GM19463 (cell line): ENCODE data around the gene PTPN20.

Experiments
- ATAC-seq: cut with Tn5 transposase; IDR thresholded peaks from one replicate; pipeline ENCODE4 v1.9.1; 2021; ENCODE audit warnings: mild to moderate bottlenecking, moderate library complexity; ENCODE audit not compliant: unreplicated experiment

PTPN20 gene

GRCh38 chr10:47033541-47034270 is 122.5 kb downstream of the PTPN20 start:
- no peak for ATAC-seq

DNA sequence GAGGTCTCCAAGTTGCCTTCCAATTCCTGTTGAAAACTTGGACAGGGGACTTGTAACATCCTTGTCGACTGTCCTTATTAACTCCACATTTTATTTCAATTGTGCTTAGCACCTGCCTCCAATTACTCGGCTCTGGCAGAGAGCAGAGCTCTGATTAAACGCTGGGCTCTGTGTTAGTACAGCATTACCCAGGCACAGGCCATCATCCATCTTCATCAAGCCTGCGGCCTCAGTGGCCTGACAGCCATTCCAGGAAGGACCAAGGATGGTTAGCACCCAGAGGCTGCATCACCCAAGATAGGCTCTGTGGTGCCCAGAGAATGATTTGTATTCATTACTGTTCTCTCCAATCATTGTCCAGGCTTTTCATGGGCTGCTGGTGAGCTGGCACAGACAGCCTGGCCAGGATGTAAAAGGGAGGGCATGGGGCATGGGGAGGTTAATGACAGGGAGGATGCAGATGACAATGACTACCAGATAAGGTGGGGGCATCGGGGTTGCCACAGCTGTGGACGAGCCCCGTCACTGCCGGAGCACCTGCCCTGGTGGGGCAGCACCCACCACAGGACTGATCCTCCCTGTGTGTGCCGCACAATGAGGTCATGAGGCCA is 123.3 kb downstream of the PTPN20 start:
- no peak for ATAC-seq

DNA sequence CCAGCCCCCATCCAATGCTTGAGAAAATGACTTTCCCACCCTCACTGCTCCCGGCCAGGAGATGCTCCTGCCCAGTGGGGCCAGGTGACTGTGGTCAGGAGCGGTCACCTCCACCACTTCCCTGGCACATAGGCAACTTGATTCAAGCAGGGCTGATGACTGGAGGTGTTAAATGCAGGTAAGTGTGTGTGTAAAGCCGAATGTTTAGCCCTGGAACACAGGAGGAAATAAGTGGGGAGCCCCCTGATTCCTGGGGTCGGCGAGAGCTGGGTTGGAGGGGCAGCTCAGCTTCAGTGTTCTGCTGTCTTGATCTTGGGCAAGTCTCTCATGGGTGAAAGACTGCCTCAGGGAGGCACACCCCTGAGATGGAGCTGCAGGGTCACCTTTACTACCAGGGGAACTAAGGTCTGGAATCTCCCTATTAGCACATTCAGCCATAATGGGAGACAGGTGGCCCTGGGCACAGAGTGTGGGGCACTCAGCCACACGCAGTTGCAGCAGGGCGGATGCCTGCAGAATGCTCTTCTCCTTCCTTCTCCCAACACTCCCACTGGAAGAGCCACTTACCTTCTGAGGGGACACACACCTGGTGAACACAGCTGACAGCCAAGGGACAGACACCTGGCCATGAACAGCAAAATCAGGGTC is 124.1 kb downstream of the PTPN20 start:
- no peak for ATAC-seq

DNA sequence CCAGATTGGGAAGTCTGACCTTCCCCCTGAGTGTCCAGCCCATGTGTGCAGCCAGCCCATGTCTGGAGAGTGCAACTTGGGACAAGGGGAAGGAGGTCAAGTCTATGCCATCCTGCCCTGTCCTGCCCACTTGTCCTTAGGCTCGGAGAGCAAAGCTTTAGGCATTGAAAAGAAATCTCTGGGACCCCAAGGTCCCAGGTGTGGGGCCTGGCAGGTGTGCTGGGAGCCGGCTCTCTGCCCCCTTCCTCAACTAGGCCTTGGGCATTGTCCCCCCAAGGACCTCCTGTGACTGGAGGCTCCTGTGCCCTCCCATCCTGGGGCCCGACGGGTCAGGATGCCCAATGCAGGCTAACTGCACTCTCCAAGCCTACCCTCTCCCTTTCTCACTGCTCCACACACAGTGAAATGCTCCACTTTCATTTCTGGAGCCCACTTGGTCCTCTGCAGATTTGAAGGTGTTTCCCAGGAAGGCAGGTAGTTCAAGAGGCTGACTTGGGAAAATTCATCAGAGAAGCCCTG is 124.7 kb downstream of the PTPN20 start:
- no peak for ATAC-seq

GRCh38 chr10:47036771-47037170 is 125.5 kb downstream of the PTPN20 start:
- no peak for ATAC-seq

DNA sequence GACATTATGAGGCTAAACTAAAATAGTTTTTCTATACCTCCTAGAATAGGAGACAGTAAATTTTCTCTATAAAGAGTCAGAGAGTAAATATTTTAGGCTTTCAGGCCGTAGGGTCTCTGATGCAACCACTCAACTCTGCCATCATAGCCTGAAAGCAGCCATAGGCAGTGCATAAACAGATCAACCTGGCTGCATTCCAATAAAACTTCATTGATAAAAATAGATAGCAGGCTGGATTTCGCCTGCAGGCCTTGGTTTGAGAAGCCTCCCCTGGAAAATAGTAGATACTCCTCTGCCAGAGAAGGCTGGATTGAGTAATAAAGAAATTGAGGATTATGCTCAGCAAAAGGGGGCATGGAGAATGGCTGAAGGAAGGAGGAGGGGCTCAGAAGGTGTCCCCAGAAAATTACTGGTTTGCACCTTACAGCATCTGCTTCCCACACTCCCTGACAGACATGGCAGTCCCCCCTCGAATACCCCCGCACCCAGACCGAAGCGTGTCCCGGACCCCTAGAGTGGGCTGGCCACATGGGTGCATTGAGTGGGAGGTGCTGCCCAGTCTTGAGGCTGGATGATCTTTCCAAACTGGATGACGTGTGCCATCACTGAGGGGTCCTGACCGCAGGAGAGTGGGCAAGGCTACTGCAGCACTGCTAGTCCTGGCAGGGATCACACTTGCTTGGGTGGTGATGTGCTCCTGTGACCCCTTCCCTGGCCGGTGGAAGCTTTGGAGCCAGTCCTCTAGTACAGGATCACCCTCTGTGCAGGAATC is 126.6 kb downstream of the PTPN20 start:
- ATAC-seq: no peak

DNA sequence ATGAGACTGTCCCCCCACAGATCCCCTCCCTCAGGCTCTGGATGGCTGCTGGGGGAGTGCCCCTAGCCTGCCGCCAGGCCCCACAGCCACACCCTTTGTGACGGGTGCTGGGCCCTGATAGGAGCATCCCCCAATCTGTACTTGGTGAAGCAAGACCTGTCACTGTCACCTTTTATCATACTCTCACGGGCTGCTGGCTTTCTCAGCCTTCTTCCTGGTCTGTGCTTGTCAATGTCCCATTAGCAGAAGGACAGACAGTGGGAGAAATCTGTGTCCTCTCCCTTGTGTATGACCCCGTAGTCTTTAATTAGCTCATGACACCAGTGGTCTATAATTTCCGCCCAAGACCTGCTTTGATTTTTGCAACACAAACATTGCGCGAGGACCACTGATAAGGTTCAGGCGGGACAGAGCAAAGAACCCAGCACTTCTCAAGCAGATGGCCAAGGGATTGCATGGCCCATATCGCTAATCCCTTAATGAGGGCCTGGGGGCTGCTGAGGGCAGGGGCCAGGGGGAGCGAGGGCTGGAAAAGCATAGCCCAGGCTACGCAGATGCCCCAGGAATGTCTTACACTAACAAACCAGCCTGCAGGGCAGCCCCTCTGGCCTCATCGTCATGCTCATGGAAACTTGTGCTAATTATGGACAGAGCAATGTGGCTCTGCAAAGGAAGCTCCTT is 127.8 kb downstream of the PTPN20 start:
- no peak for ATAC-seq

- ATAC-seq: no peak
Measured at GRCh38 chr10:47039562-47039913, 128.3 kb downstream of the PTPN20 start.

- ATAC-seq: no peak
Measured at GRCh38 chr10:47040041-47040491, 128.8 kb downstream of the PTPN20 start.

DNA sequence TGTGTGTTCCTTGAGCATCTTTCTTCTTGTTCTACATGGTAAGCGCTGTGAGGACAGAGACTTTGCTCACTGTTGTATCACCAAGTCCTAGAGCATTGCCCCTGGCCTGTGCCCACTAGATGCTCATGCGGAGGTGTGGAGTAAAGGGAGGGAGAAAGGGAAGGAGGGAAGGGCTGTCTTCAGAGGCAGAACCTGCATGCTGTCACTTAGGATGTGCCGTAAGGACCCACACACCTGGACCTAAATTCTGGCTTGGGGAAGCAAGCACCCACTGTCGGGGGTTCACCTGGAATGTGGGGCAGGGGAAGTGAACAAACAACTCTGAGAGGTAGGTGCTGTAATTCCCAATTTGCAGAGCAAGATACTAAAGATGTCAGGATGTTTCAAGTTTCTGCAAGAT is 129.5 kb downstream of the PTPN20 start:
- ATAC-seq: no peak

DNA sequence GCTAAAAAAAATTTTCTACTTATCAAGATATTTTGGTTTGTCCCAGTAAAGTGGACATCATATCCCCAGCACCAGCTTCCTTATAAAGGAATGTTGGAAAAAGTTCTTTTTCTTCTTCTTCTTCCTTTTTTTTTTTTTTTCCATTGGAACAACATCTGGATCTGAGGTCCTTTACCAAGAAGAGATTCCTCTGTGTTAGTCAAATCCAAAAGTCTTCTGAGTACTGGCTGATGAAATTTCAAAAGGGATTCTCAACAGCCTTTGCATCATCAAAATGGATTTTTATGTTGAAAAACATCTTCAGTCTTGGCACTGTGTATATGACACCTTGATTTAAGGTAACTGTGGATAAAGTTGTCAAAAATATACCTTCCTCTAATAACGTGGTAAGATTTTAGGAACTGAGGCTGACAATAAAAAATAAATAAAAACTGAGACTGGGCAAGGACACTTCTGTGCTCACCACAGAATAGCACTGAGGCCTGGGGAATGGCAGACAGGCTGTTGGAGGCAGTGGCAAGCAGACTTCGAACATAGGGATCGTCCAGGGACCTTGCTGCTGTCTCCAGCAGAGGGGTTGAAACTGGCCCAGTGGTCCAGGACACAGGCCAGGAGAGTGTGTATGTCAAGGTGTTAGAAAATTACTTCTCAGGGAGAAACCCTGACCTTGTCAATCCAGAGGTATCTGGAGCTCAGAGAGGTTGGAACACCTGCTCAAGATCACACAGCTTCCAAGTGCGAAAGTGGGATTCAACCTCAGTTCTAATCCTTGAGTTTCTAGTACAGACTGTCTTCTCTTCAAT is 130.4 kb downstream of the PTPN20 start:
- ATAC-seq: no peak

- no peak for ATAC-seq
Measured at GRCh38 chr10:47042199-47042473, 130.9 kb downstream of the PTPN20 start.

DNA sequence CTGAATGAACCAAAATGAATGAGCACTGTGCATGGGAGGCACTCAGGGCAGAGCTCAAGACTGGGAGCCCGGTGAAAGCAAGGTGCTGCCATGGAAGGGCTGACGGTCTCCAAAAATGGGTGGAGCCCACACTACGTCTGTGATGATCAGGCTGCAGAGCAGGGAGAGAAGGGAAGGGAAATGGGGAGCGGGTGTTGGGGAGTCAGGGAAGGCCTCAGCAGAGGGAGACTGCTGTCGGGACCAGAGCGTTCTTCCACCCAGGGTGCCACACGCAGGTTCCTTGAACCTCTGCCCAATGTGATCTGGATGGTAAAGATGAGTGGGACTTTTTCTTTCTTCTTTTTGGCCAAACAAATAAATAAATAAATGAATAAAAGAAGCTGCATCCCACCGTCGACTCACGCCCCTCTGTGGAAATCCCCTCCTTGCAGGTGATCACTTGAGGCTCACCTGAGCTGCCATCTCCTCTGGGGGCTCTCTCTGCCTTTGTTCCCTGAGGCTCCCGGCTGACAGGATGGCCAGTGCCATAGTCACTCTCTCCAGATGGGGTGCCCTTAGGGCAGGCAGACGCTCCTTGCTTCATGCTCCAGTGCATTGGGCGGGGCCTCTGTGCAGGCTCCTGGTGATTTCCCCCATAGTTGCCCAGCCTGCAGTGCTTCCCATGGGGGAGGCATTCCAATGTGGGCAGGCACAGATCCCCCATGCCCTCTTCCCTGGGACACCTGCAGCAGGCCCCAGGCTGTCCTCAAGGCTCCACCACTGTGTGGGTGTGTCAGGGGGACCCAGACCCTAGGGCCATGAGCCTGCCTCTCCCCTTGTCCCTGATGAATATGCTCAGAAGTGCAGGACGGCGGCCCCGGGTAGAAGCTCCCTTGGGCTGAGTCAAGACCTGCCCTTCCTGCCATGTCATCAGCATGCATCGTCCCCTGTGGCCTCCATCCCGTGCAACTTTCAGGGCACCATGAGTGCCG is 131.8 kb downstream of the PTPN20 start:
- no peak for ATAC-seq

DNA sequence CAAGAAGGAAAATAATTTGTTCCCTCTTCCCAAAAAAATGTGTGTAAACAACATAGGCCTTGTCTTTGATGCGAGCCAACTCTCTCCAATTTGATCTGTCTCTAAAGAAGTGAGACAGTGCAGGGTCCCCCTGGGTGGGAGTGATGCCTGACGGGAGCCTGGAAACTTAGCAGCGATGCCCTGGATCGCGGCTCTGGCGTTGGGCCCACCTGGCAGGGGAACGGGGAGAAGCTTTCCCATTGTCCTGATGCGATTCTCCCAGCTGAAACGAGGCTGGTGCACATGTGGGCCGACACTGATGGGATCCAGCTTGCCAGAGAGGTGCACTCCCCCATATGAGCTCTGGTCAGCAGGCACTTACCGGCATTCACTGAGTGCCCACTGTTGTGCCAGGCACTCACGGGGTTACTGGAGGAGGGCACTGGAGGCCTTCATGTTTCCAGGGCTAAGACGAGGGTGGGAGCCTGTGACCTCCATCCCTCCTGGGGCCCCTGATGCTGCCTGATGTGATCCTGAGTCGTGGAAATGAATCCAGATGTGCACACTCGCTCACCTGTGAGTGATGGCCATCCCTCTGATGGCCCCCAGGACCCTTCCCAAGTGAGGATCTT is 132.8 kb downstream of the PTPN20 start:
- ATAC-seq: no peak

- ATAC-seq: no peak
Measured at GRCh38 chr10:47044741-47045140, 133.5 kb downstream of the PTPN20 start.

- no peak for ATAC-seq
Measured at GRCh38 chr10:47045331-47045861, 134.2 kb downstream of the PTPN20 start.

- no peak for ATAC-seq
Measured at GRCh38 chr10:47046321-47047126, 135.3 kb downstream of the PTPN20 start.

- ATAC-seq: no peak
Measured at GRCh38 chr10:47047127-47047504, 135.9 kb downstream of the PTPN20 start.
